GM21381 (cell line): ENCODE data around the gene TSPEAR.

Experiments
- ATAC-seq: cut with Tn5 transposase; IDR thresholded peaks from one replicate; pipeline ENCODE4 v1.9.1; 2021; ENCODE audit warnings: mild to moderate bottlenecking, moderate library complexity; ENCODE audit not compliant: unreplicated experiment

The TSPEAR gene

GRCh38 chr21:44723177-44724131 is 12.1 kb upstream of the TSPEAR start:
- ATAC-seq, result no peak

GRCh38 chr21:44722731-44723130 is 11.4 kb upstream of the TSPEAR start:
- ATAC-seq, result no peak

GRCh38 chr21:44720170-44720569 is 8.8 kb upstream of the TSPEAR start:
- ATAC-seq, result no peak

GRCh38 chr21:44718571-44718970 is 7.2 kb upstream of the TSPEAR start:
- ATAC-seq, result no peak

GRCh38 chr21:44718093-44718492 is 6.7 kb upstream of the TSPEAR start:
- ATAC-seq, result no peak

GRCh38 chr21:44716984-44717383 is 5.6 kb upstream of the TSPEAR start:
- no peak for ATAC-seq

GRCh38 chr21:44714905-44715304 is 3.5 kb upstream of the TSPEAR start:
- no peak for ATAC-seq

GRCh38 chr21:44713846-44714245 is 2.5 kb upstream of the TSPEAR start:
- no peak for ATAC-seq

GRCh38 chr21:44713130-44713529 is 1.8 kb upstream of the TSPEAR start:
- no peak for ATAC-seq

- ATAC-seq, result no peak
Measured at GRCh38 chr21:44712203-44713028, 1.0 kb upstream of the TSPEAR start.

- ATAC-seq, result no peak
Measured at GRCh38 chr21:44710756-44711326, 531 bp downstream of the TSPEAR start.

- no peak for ATAC-seq
Measured at GRCh38 chr21:44710294-44710665, 1.1 kb downstream of the TSPEAR start.

- no peak for ATAC-seq
Measured at GRCh38 chr21:44709426-44710293, 1.7 kb downstream of the TSPEAR start.

- ATAC-seq, result no peak
Measured at GRCh38 chr21:44708866-44709425, 2.4 kb downstream of the TSPEAR start.

- no peak for ATAC-seq
Measured at GRCh38 chr21:44708213-44708865, 3.0 kb downstream of the TSPEAR start.

- ATAC-seq, result no peak
Measured at GRCh38 chr21:44706706-44707581, 4.4 kb downstream of the TSPEAR start.

GRCh38 chr21:44706026-44706705 is 5.2 kb downstream of the TSPEAR start:
- ATAC-seq, result no peak

- ATAC-seq, result no peak
Measured at GRCh38 chr21:44704636-44705001, 6.8 kb downstream of the TSPEAR start.
